A673 (cell line): Measurements from ENCODE around the gene UNKL. TPM values are rescaled to one million over a fixed set of nuclear protein-coding genes. Genes with fewer than 3 reads are reported as not detected.

ENCODE experiments used
- BruUV-seq: library from RNA; stranded (reverse); fragments of 400-500 nt; replicated peaks from 2 replicates; lab custom pipeline; 2021; lab: Mats Ljungman, UMichigan
- CTCF ChIA-PET: fragments of 300-600 bp; sonication (Branson Sonifier 250); formaldehyde crosslinking; loops from one replicate; lab custom pipeline; 2022; ENCODE audit warnings: antibody characterized with exemption; lab: Charles Lee
- POLR2A ChIA-PET: fragments of 300-600 bp; sonication (Branson Sonifier 250); formaldehyde crosslinking; loops from one replicate; lab custom pipeline; 2022; ENCODE audit warnings: antibody characterized with exemption; ENCODE audit not compliant: low non-redundant PET; lab: Charles Lee
- DNase-seq: peaks from one replicate; pipeline ENCODE4 v3.0.0-alpha.2; 2015; ENCODE audit warnings: low spot score
- H3K27ac ChIP-seq: fragments of 200-600 bp; sonication (generic); 2 replicates; pipeline ENCODE4 v1.5.1; 2016; ENCODE audit warnings: mixed run types, low read depth, mild to moderate bottlenecking, mixed read lengths, antibody characterized with exemption, low read length; ENCODE audit not compliant: poor library complexity, severe bottlenecking
- H3K27me3 ChIP-seq: fragments of 200-600 bp; sonication (generic); replicated peaks from 2 replicates; pipeline ENCODE4 v1.6.1; 2017; ENCODE audit warnings: mixed run types, low read depth, mild to moderate bottlenecking, mixed read lengths, antibody characterized with exemption, low read length; ENCODE audit not compliant: insufficient read depth, poor library complexity
- H3K36me3 ChIP-seq: fragments of 200-600 bp; sonication (generic); 2 replicates; pipeline ENCODE4 v1.6.1; 2016; ENCODE audit warnings: mixed run types, mild to moderate bottlenecking, mixed read lengths, antibody characterized with exemption, low read length; ENCODE audit not compliant: insufficient read depth, poor library complexity, severe bottlenecking
- H3K4me1 ChIP-seq: fragments of 200-600 bp; sonication (generic); 2 replicates; pipeline ENCODE4 v1.6.1; 2017; ENCODE audit warnings: mixed run types, mild to moderate bottlenecking, mixed read lengths, antibody characterized with exemption, low read length; ENCODE audit not compliant: insufficient read depth, poor library complexity, severe bottlenecking
- H3K4me3 ChIP-seq: fragments of 200-600 bp; sonication (generic); 2 replicates; pipeline ENCODE4 v1.5.1; 2016; ENCODE audit warnings: low read depth, mixed run types, mild to moderate bottlenecking, mixed read lengths, low read length; ENCODE audit not compliant: poor library complexity, severe bottlenecking
- H3K9me3 ChIP-seq: fragments of 200-600 bp; sonication (generic); 2 replicates; pipeline ENCODE4 v1.6.1; 2016; ENCODE audit warnings: mixed run types, low read depth, mild to moderate bottlenecking, mixed read lengths, antibody characterized with exemption, low read length; ENCODE audit not compliant: poor library complexity, severe bottlenecking
- EZH2 ChIP-seq: fragments of 200-600 bp; sonication (generic); IDR thresholded peaks from 2 replicates; pipeline ENCODE4 v1.6.1; 2017; ENCODE audit warnings: borderline replicate concordance, low read depth, mild to moderate bottlenecking, mixed read lengths, antibody characterized with exemption, low read length; ENCODE audit not compliant: poor library complexity, severe bottlenecking
- intact Hi-C: fragments of 100-400 bp; cut with micrococcal nuclease; formaldehyde crosslinking; loops from one replicate; pipeline ENCODE4 v1.10.0; 2022; ENCODE audit not compliant: unreplicated experiment
- total RNA-seq: library from RNA; stranded (reverse); gene quantifications from 2 replicates; pipeline ENCODE4 v1.2.3, GENCODE V29; 2021
- TF ChIP-seq, protein P1 (sequence below): fragments of 300-800, 200-600 bp; sonication (generic); conservative IDR thresholded peaks from 2 replicates; pipeline ENCODE4 v1.5.1; 2017; ENCODE audit warnings: low read depth, mild to moderate bottlenecking, antibody characterized with exemption, low read length, moderate library complexity, mixed read lengths

Gene UNKL
- total RNA-seq, 1 experiment from 2014 or later = 88.5 TPM

DNA sequence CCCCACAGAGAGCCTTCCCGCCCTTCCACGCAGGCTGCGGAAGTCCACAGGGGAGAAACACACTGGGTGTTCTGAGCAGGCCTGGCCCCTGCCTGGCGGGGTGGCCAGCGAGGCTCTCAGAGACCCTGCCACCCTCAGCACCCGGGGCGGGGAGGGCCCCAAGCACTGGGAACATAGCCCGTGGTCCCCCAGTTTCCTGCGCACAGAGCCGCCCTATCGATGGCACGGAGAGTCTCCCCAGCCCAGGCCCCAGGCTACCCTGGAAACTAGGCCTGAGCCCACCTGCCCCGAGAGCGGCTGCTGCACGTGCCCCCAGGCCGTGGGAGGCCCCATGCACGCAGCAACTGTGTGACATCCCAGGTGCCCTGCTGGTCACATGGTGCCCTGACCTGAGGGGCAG lies 40.1 kb upstream of the UNKL start:
- H3K9me3 ChIP-seq = no peaks in the 10 kb centered on the region
- ChIA-PET CTCF (no interaction called here), POLR2A (no interaction called here)
- intact Hi-C loops = no loop called here
- DNase-seq = no peak
- no TSS peak for BruUV-seq
- H3K36me3 ChIP-seq = peaks cover 6% of the 10 kb centered on the region
- H3K27ac ChIP-seq = no peak overlapping the region
- H3K4me1 ChIP-seq = no peaks in the 10 kb centered on the region
- H3K4me3 ChIP-seq = no peak overlapping the region
- H3K27me3 ChIP-seq = no peaks in the 10 kb centered on the region
- no peak for TF ChIP-seq EZH2
- TF ChIP-seq, protein P1, sequence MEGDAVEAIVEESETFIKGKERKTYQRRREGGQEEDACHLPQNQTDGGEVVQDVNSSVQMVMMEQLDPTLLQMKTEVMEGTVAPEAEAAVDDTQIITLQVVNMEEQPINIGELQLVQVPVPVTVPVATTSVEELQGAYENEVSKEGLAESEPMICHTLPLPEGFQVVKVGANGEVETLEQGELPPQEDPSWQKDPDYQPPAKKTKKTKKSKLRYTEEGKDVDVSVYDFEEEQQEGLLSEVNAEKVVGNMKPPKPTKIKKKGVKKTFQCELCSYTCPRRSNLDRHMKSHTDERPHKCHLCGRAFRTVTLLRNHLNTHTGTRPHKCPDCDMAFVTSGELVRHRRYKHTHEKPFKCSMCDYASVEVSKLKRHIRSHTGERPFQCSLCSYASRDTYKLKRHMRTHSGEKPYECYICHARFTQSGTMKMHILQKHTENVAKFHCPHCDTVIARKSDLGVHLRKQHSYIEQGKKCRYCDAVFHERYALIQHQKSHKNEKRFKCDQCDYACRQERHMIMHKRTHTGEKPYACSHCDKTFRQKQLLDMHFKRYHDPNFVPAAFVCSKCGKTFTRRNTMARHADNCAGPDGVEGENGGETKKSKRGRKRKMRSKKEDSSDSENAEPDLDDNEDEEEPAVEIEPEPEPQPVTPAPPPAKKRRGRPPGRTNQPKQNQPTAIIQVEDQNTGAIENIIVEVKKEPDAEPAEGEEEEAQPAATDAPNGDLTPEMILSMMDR = no peak

DNA sequence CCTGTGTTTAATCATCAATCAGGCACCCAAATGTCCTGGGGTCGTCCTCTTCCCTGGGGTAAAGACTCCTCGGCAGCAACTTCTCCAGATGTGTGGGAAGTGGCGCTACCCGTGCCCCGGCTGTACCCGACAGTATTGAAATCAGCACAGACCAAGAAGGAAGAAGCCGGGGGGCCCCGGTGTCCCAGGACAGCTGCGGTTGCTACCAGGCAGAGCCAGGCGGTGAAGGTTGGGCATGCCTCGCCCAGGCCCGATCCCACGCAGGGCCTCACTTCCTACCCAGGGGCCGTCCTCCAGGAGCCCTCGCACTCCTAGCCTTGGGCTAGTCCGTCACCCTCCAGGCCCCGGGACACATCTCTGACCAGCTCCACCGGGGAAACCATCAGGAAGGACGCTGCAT lies 38.8 kb upstream of the UNKL start:
- Histone ChIP-seq H3K4me3 (no peak overlapping the region), H3K27me3 (no peaks in the 10 kb centered on the region), H3K27ac (no peak overlapping the region), H3K4me1 (no peaks in the 10 kb centered on the region), H3K36me3 (peaks cover 6% of the 10 kb centered on the region), H3K9me3 (no peaks in the 10 kb centered on the region)
- no peak for DNase-seq
- POLR2A ChIA-PET = no interaction called here
- no TSS peak for BruUV-seq
- intact Hi-C loops = no loop called here
- CTCF ChIA-PET = no interaction called here
- TF ChIP-seq, protein P1 = no peak
- TF ChIP-seq EZH2 = no peak

DNA sequence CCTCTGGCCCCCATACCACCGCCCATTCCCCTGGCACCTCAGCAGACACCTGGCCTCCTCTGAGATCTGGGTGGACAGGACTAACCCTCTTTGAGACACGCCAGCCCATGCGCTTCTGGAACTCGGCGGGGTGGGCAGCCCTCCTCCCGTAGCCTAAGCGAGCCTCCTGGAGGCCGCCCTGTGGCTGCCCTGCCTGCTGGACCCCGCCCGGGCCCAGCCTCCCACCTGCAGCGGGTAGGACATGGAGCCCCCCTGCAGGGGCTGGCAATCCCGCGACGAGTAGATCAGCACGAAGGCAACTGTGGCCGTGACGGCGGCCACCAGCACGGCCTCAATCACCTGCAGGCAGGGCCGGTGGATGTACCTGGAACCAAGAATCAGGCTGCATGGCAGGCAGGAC lies 38.0 kb upstream of the UNKL start:
- no TSS peak for BruUV-seq

More for the DNA sequence above, 38.0 kb upstream of the UNKL start:
- H3K27me3 ChIP-seq = no peaks in the 10 kb centered on the region
- ChIA-PET POLR2A (no interaction called here), CTCF (no interaction called here)
- H3K36me3 ChIP-seq = peaks cover 6% of the 10 kb centered on the region
- H3K9me3 ChIP-seq = no peaks in the 10 kb centered on the region
- no peak overlapping the region for H3K4me3 ChIP-seq
- no peak overlapping the region for H3K27ac ChIP-seq
- TF ChIP-seq, protein P1 = no peak
- no peak for TF ChIP-seq EZH2
- no peak for DNase-seq
- intact Hi-C loops = no loop called here
- no peaks in the 10 kb centered on the region for H3K4me1 ChIP-seq
